Mammary epithelial cell (primary cell): Measurements from ENCODE around the gene EDC3.

ENCODE experiments used
- CTCF ChIP-seq, 2 donors: IDR thresholded peaks in 1 of 2; conservative IDR thresholded peaks in 1 of 2; 2 replicates each; pipeline ENCODE4 v1.5.1; 2011 to 2012; ENCODE audit warnings: inconsistent platforms in 2 of 2, low read length in 2 of 2, mild to moderate bottlenecking in 2 of 2, control low read depth in 1 of 2, low read depth in 1 of 2; ENCODE audit not compliant: insufficient read depth in 1 of 2; ENCODE audit errors: extremely low read depth in 1 of 2
- EZH2 ChIP-seq: IDR thresholded peaks from 2 replicates; pipeline ENCODE4 v1.6.1; 2012; ENCODE audit warnings: low read length, inconsistent platforms, borderline replicate concordance

GRCh38 chr15:74621936-74622335, 73.9 kb downstream of the EDC3 start:
- no peak for TF ChIP-seq CTCF (conservative IDR thresholded peaks at IDR 0.05 in 1 of 2, IDR thresholded peaks at IDR 0.05 in 1 of 2; ENCODE audit: extremely low read depth in 1 of 2, insufficient read depth in 1 of 2, low read depth in 1 of 2, low read length in 2 of 2)
- no peak for TF ChIP-seq EZH2
